A549 (cell line): ENCODE measurements around the gene GNB1L.

Source experiments
- ATOH8 ChIP-seq: fragments of 250-450 bp; sonication (Bioruptor Pico); IDR thresholded peaks from 2 replicates; pipeline ENCODE4 v1.5.0; 2020; ENCODE audit warnings: low read depth, mild to moderate bottlenecking, moderate library complexity
- HES2 ChIP-seq: fragments of >200 bp; sonication (Bioruptor Twin); formaldehyde crosslinking; IDR thresholded peaks from 2 replicates; pipeline ENCODE4 v1.6.1; 2016
- MAFK ChIP-seq: fragments of 450-650 bp; IDR thresholded peaks from 2 replicates; pipeline ENCODE4 v1.6.1; 2014; ENCODE audit not compliant: partially characterized antibody
- POLR2A ChIP-seq: IDR thresholded peaks from 2 replicates; pipeline ENCODE4 v1.6.1; 2012; ENCODE audit warnings: mild to moderate bottlenecking, low read length
- SMC3 ChIP-seq: fragments of >200 bp; sonication (Bioruptor Twin); formaldehyde crosslinking; IDR thresholded peaks from 3 replicates; pipeline ENCODE4 v1.6.1; 2018; ENCODE audit warnings: inconsistent platforms
- TP53 ChIP-seq: fragments of 250-450 bp; sonication (Bioruptor Pico); IDR thresholded peaks from 2 replicates; pipeline ENCODE4 v1.5.0; 2021; ENCODE audit warnings: mild to moderate bottlenecking, moderate library complexity

GRCh38 chr22:19784384-19785175 lies 70.1 kb downstream of the GNB1L start:
- TF ChIP-seq HES2 (no peak), SMC3 (no peak), POLR2A (no peak), MAFK (no peak), ATOH8 (no peak), TP53 (CRISPR knock-in tag) (no peak)
